Stimulated activated naive CD8-positive, alpha-beta T cell treated with anti-CD3 and anti-CD28 coated beads, Interleukin-15, amount 100 ng/mL, for 72 hours (primary cell): ENCODE data around the gene PKD2.
"Not testable (repeated sequence)": the region's sequence is repeated elsewhere in the genome, so short reads cannot be mapped to it uniquely, and the experiment has no call there.

Experiments
- ATAC-seq: fragments of 150-1000 bp; cut with Tn5 transposase; 2 replicates; pipeline ENCODE4 v1.10.0; 2021; ENCODE audit warnings: mild to moderate bottlenecking, moderate library complexity
- DNase-seq, 2 donors: peaks; one replicate each; pipeline ENCODE4 v3.0.0; 2021 to 2022
- H3K27ac Mint-ChIP-seq, 2 donors: one replicate each; pipeline ENCODE4 v1.8.0; 2022; ENCODE audit warnings: mild to moderate bottlenecking in 2 of 2, mixed read lengths in 2 of 2, moderate library complexity in 2 of 2
- H3K27me3 Mint-ChIP-seq: one replicate; pipeline ENCODE4 v1.8.0; 2022; ENCODE audit warnings: mixed read lengths
- H3K4me1 Mint-ChIP-seq: one replicate; pipeline ENCODE4 v1.8.0; 2022; ENCODE audit warnings: mild to moderate bottlenecking, mixed read lengths
- H3K4me3 Mint-ChIP-seq, 2 donors: one replicate each; pipeline ENCODE4 v1.8.0; 2022; ENCODE audit warnings: mild to moderate bottlenecking in 2 of 2, mixed read lengths in 2 of 2, moderate library complexity in 1 of 2
- H3K9me3 Mint-ChIP-seq, 2 donors: one replicate each; pipeline ENCODE4 v1.8.0; 2022; ENCODE audit warnings: mixed read lengths in 2 of 2

Gene PKD2

DNA sequence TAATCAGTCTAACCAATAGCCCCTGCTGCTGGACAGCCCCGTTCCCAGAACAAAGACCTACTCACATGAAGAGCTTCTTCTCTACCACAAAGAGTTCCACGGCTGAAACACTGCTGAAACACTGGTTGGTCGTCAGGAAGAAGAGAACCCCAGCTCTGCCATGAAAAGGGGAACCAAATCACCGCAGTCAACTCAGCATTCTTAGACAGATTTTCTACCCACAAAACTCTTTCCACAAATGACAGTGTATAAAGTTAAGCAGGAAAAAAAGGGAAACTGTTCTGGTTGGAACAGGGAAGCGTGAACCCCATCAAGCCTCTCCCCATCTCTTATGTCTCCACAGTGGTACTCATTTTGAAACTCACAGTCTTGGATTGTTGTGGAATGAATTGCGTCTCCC, 93.7 kb downstream of the PKD2 start:
- H3K9me3 Mint-ChIP-seq = no peaks in the 10 kb centered on the region
- ATAC-seq (no peak), DNase-seq (no peak)
- H3K4me1 Mint-ChIP-seq = peaks cover 1% of the 10 kb centered on the region
- H3K27me3 Mint-ChIP-seq = peaks cover 9% of the 10 kb centered on the region
- no peak overlapping the region for H3K4me3 Mint-ChIP-seq
- H3K27ac Mint-ChIP-seq = no peak overlapping the region

DNA sequence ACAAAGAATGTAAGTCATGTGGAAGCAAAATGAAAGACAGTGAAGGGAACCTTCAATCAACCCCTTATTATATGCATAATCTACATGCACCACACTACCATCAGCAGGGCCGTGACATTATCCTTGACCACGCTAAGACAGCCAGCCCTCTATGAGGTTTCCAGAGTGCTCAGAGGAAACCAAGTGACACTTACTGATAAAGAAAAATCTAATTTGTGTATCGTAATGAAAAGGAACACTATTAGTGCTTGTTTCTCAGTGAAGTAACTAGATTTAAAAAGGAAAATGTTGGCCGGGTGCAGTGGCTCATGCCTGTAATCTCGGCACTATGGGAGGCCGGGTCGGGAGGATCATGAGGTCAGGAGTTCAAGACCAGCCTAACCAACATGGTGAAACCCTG, 94.6 kb downstream of the PKD2 start:
- ATAC-seq = no peak
- Mint-ChIP-seq H3K4me3 (no peak overlapping the region), H3K27me3 (peaks cover 9% of the 10 kb centered on the region), H3K4me1 (peaks cover 6% of the 10 kb centered on the region), H3K9me3 (no peaks in the 10 kb centered on the region), H3K27ac (no peak overlapping the region)
- no peak for DNase-seq

DNA sequence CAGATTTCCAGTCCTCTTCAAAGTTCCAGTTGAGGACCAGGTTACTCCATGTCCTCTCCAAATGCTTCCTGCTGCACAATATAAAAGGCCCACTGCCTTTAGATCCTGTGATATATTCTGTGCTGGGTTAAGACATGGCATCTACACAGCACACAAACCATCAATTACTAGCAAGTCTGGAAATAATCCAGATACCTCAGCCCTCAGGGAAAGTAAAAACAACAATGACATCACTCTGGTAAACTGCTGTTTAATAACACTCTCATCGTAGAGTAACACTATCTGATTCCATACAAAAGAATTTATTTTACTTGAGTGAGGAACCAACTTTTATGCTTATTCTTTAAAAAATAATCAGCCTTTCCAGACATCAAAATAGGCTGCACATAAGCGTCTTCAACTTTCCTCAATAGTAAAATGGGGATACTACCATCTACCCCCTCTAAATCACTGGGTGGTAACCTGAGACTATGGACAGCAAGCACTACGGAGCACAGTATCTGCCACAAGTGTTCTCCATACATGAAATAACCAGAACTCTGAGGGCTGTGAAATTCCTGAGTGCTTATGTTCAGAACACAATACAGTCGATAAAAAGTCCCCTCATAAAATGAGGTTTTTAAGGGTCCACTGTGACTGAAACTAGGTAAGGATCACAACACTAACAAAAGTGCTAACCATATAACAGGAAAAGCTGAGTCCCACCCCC, 97.6 kb downstream of the PKD2 start:
- Mint-ChIP-seq H3K27me3 (peaks cover 9% of the 10 kb centered on the region), H3K4me3 (no peak overlapping the region), H3K9me3 (no peaks in the 10 kb centered on the region), H3K27ac (no peak overlapping the region), H3K4me1 (peaks cover 6% of the 10 kb centered on the region)
- ATAC-seq = no peak
- DNase-seq = no peak

DNA sequence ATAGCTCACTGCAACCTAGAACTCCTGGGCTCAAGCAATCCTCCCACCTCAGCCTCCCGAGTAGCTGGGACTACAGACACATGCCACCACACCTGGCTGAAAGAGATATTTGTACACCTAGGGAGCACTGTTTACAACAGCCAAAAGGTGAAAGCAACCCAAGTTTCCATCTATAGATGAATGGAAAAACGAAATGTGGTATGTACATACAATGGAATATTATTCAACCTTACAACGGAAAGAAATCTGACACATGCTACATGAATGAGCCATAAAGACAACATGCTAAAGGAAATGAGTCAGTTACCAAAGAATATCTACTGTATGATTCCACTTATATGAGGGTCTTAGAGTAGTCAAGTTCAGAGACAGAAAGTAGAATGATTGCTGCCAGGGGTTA, 98.8 kb downstream of the PKD2 start:
- H3K27me3 Mint-ChIP-seq = peaks cover 3% of the 10 kb centered on the region
- peaks cover 6% of the 10 kb centered on the region for H3K4me1 Mint-ChIP-seq
- H3K9me3 Mint-ChIP-seq = no peaks in the 10 kb centered on the region
- H3K27ac Mint-ChIP-seq = no peak overlapping the region
- ATAC-seq = no peak
- no peak for DNase-seq
- no peak overlapping the region for H3K4me3 Mint-ChIP-seq

DNA sequence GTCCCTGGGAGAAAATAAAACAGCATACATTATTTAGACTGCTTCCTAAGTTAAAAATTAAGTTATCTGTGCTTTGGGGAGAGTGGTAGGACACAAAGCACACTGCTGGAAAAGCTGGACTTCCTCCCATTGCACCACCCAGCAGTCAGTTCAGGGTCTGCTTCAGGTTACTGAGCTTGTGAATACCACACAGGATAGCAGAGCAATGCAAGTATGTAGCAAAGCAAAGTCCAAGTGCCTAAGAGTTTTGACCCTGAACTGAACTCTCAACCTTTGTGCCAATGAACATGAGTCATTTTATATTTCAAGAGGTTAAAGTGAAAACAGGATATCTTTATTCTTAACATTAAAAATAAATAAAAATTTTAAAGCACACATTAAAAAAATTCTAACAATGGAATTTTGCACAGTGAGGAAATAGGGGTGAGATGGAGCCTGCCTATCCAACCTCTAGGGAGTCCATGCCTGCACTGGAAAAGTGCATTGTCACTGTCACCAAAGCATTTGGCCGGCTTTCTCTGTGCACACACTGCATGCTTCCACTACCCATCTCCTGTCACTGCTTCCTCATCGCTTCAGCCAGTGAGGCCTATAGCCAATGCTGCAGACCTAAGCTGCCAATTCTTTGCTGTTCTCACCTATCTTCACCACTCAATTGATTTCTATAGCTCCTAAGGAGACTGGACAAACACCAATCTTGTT, 100.1 kb downstream of the PKD2 start:
- no peak for DNase-seq
- no peak overlapping the region for H3K4me3 Mint-ChIP-seq
- H3K9me3 Mint-ChIP-seq = no peaks in the 10 kb centered on the region
- no peak for ATAC-seq
- no peaks in the 10 kb centered on the region for H3K27me3 Mint-ChIP-seq
- H3K27ac Mint-ChIP-seq = no peak overlapping the region
- H3K4me1 Mint-ChIP-seq = peaks cover 6% of the 10 kb centered on the region

DNA sequence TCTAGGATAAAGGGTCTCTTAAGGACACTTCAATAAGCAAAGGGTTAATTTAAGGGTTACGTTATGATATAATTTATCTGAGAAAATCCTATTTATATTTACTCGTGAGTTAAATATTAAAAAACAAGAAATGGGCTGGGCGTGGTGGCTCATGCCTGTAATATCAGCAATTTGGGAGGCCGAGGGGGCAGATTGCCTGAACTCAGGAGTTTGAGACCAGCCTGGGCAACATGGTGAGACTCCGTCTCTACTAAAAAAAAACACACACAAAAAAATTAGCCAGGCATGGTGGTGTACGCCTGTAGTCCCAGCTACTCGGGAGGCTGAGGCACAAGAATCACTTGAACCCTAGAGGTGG, 100.7 kb downstream of the PKD2 start:
- not testable (repeated sequence) for H3K4me3 Mint-ChIP-seq, H3K4me1 Mint-ChIP-seq, H3K9me3 Mint-ChIP-seq, H3K27me3 Mint-ChIP-seq, H3K27ac Mint-ChIP-seq, ATAC-seq, DNase-seq

DNA sequence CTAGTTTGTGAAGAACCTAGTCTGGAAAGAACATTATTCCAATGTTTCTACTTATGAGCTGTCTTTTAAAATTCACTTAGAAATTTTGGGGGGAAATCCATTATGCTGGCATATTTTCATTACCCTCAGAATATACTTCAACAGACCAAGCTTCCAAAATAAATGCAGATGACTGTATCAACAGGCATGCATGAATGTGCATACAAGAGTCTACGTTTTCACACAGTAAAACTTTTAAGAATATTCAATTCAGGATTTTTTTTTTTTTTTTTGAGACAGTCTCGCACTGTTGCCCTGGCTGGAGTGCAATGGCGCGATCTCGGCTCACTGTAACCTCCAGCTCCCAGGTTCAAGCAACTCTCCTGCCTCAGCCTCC, 101.3 kb downstream of the PKD2 start:
- H3K27ac Mint-ChIP-seq = no peak overlapping the region
- H3K9me3 Mint-ChIP-seq = no peaks in the 10 kb centered on the region
- no peak for ATAC-seq
- H3K4me3 Mint-ChIP-seq = no peak overlapping the region
- no peaks in the 10 kb centered on the region for H3K27me3 Mint-ChIP-seq
- DNase-seq = no peak
- peaks cover 6% of the 10 kb centered on the region for H3K4me1 Mint-ChIP-seq

DNA sequence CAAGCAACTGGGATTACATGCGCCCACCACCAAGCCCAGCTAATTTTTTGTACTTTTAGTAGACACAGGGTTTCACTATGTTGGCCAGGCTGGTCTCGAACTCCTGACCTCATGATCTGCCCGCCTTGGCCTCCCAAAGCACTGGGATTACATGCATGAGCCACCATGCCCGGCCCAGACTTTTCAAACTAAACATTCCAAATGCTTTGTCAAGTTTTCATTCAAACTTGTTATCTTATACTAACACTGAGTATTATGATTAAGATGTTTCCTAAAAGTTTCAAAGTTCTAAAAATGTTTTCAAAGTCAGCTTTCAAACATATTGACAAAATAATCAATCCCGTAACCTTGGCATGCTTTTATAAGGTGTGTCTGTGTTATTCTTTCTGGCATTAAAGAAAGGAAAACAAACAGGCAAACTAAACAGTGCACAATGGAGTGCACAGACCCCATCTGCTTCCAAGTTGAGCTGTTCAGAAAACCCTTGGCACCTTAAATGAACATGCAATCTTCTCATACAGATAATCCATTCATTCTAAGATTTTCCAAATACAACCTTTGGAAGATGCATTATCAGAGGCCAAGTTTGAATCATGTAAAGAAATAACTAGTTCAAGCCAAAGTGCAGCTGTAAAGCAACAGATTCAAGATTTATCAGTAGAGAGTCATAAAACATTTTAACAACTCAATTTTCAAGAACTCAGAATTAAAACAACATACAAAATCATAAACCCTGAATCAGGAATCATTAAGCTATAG, 101.9 kb downstream of the PKD2 start:
- DNase-seq (no peak), ATAC-seq (no peak)
- H3K27ac Mint-ChIP-seq = no peak overlapping the region
- peaks cover 6% of the 10 kb centered on the region for H3K4me1 Mint-ChIP-seq
- no peaks in the 10 kb centered on the region for H3K9me3 Mint-ChIP-seq
- no peak overlapping the region for H3K4me3 Mint-ChIP-seq
- no peaks in the 10 kb centered on the region for H3K27me3 Mint-ChIP-seq

DNA sequence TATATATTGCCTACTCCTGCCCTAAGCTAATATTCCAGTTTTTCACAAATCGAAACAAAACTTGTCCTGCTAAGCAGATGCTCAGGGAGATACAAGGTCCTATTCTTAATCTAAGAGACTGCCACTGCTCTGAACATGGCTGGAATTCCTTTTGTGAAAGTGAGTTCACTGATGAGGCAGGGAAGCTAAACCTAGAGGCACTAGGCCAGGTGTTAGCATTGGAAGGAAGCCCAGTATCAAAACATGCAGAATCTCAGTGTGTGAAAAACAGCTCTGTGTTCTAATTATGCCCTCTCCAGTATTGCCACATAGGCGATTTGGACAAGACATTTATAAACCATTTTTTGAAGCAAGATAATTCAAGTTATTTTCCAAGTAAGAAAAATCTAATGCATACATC, 103.4 kb downstream of the PKD2 start:
- H3K4me3 Mint-ChIP-seq = no peak overlapping the region
- H3K9me3 Mint-ChIP-seq = no peaks in the 10 kb centered on the region
- no peak for ATAC-seq
- H3K4me1 Mint-ChIP-seq = peaks cover 6% of the 10 kb centered on the region
- H3K27me3 Mint-ChIP-seq = no peaks in the 10 kb centered on the region
- H3K27ac Mint-ChIP-seq = no peak overlapping the region
- no peak for DNase-seq

DNA sequence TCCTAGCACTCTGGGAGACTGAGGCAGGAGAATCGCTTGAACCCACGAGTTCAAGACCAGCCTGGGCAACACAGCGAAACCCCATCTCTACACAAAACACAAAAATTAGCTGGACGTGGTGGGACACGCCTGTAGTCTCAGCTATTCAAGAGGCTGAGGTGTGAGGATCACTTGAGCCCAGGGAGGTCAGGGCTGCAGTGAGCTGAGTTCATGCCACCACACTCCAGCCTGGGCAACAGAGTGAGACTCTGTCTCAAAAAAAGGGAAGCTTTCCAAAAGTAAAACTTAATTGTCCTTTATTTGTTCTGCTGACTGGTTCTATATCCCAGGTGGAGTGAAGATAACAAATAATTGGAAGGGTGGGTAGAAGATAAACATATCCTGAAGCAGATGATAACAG, 105.4 kb downstream of the PKD2 start:
- ATAC-seq = no peak
- no peak overlapping the region for H3K4me3 Mint-ChIP-seq
- DNase-seq = no peak
- H3K27ac Mint-ChIP-seq = no peak overlapping the region
- no peaks in the 10 kb centered on the region for H3K9me3 Mint-ChIP-seq
- H3K27me3 Mint-ChIP-seq = no peaks in the 10 kb centered on the region
- H3K4me1 Mint-ChIP-seq = no peaks in the 10 kb centered on the region

DNA sequence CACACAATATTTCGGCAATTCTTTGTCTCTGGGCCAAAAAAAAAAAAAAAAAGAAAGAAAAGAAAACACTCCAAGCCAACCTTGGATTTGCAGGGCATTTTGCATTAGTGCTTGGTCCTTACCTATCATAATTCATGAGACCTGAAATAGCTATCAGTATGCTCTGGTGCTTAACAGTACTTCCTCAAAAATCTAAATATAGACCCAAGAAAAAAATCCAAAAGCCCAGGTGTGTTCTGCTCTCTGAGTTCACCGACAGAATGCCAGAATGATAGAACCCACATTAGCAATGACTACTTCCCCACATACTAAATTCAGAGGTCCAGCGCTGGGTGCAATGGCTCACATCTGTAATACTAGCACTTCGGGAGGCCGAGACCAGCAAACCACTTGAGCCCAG, 108.2 kb downstream of the PKD2 start:
- Mint-ChIP-seq H3K4me3 (no peak overlapping the region), H3K27ac (no peak overlapping the region), H3K4me1 (no peaks in the 10 kb centered on the region), H3K27me3 (no peaks in the 10 kb centered on the region), H3K9me3 (peaks cover 14 to 21% of the 10 kb centered on the region in 2 donors)
- DNase-seq = no peak
- no peak for ATAC-seq

DNA sequence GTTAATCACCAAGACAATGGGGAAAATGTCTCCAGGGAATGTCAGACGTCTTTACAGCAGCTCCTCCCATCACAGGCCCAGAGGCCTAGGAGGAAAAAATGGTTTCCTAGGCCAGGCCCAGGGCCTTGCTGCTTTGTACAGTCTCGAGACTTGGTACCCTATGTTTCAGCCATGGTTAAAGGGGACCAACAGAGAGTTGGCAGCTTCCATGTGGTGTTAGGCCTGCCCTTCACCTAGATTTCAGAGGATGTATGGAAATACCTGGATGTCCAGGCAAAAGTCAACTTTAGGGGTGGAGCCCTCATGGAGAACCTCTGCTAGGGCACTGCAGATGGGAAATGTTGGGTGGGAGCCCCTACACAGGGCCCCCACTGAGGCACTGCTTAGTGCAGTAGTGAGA, 112.5 kb downstream of the PKD2 start:
- peaks cover 7% of the 10 kb centered on the region for H3K27me3 Mint-ChIP-seq
- no peak overlapping the region for H3K4me3 Mint-ChIP-seq
- no peaks in the 10 kb centered on the region for H3K4me1 Mint-ChIP-seq
- no peak overlapping the region for H3K27ac Mint-ChIP-seq
- DNase-seq (no peak), ATAC-seq (no peak)
- peaks cover 29 to 33% of the 10 kb centered on the region in 2 donors for H3K9me3 Mint-ChIP-seq

DNA sequence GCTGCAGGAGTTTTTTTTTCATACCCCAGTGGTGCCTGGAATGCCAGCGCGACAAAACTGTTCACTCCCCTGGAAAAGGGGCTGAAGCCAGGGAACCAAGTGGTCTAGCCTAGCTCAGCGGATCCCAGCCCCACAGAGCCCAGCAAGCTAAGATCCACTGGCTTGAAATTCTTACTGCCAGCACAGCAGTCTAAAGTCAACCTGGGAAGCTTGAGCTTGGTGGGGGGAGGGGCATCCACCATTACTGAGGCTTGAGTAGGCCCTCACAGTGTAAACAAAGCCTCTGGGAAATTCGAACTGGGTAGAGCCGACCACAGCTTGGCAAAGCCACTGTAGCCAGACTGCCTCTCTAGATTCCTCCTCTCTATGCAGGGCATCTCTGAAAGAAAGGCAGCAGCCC, 114.8 kb downstream of the PKD2 start:
- not testable (repeated sequence) for H3K4me3 Mint-ChIP-seq, H3K4me1 Mint-ChIP-seq, DNase-seq, ATAC-seq, H3K27ac Mint-ChIP-seq
- Mint-ChIP-seq H3K27me3 (peaks cover 17% of the 10 kb centered on the region), H3K9me3 (peaks cover 29 to 39% of the 10 kb centered on the region in 2 donors)
